ENCODE results near the gene WSCD2. TPM values are rescaled to one million over a fixed set of nuclear protein-coding genes. Genes with fewer than 3 reads are reported as not detected.

WSCD2 gene
- total RNA-seq, 2 experiments from 2014 or later = not detected

DNA sequence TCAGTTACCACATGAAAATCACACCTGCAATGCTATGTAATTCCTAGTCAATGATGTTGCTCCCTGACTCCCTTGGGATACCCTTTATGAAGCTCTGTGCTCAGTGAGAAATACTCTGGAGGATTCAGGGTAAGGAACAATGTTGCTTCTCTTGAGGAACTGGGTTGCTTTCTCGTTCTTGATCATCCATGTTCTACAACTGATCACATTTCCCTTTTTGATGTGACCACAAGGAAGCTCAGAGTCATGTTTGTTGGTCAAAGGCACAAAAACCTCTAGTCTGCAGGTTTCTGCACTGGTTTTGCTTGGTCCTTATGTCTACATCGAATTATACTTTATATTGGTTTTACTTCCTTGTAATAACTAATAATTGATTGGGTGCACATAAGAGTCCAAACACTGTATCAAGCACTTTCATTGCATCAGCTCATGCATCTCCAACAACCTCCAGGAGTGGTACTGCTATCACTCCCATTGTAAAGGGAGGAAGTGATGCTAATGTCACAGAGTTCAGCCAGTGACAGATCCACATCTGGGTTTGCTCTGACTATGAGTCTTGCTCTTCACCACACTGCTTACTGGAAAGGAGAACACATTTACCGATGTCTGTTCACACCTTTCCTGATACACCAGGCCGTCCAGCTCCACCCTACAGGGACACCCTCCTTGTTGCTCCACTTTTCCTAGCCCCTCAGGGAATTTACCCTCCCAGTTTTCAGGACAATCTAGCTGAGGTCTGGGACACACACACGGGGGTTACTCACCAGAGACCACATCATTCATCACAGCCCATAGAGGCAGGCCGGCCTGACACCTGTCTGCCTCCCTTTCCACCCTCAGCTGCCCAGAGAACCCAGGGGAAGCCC is 169.0 kb downstream of the WSCD2 start:
- DNase-seq (ENCODE audit: low spot score) = no peak
- no peak overlapping the region for H3K4me2 ChIP-seq (ENCODE audit: low read length)
- H3K79me2 ChIP-seq (ENCODE audit: insufficient read depth, low read depth, low read length) = no peaks in the 10 kb centered on the region
- no peak overlapping the region for H3K27ac ChIP-seq (ENCODE audit: low read depth, low read length, poor library complexity, severe bottlenecking)
- no peak overlapping the region for H2AFZ ChIP-seq (ENCODE audit: low read length)
- no peaks in the 10 kb centered on the region for H3K4me1 ChIP-seq (ENCODE audit: insufficient read depth, low read length, poor library complexity, severe bottlenecking)
- intact Hi-C loops (cut with micrococcal nuclease; ENCODE audit: unreplicated experiment) = no loop called here
- H3K9me3 ChIP-seq (ENCODE audit: low read length) = no peaks in the 10 kb centered on the region
- H3K4me3 ChIP-seq (ENCODE audit: low read depth, low read length, poor library complexity, severe bottlenecking) = no peak overlapping the region
- no peak for TF ChIP-seq EZH2phosphoT487 (IDR thresholded peaks at IDR 0.05; ENCODE audit: borderline replicate concordance, low read depth, low read length)
- TF ChIP-seq, protein P1, sequence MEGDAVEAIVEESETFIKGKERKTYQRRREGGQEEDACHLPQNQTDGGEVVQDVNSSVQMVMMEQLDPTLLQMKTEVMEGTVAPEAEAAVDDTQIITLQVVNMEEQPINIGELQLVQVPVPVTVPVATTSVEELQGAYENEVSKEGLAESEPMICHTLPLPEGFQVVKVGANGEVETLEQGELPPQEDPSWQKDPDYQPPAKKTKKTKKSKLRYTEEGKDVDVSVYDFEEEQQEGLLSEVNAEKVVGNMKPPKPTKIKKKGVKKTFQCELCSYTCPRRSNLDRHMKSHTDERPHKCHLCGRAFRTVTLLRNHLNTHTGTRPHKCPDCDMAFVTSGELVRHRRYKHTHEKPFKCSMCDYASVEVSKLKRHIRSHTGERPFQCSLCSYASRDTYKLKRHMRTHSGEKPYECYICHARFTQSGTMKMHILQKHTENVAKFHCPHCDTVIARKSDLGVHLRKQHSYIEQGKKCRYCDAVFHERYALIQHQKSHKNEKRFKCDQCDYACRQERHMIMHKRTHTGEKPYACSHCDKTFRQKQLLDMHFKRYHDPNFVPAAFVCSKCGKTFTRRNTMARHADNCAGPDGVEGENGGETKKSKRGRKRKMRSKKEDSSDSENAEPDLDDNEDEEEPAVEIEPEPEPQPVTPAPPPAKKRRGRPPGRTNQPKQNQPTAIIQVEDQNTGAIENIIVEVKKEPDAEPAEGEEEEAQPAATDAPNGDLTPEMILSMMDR (conservative IDR thresholded peaks at IDR 0.05; ENCODE audit: low read length) = no peak
- ChIA-PET POLR2A (interaction anchor here (0.6 to 0.9 kb wide), 2 partner anchors 11 to 1039 kb away, joined by 3 to 5 read pairs; no protein-coding TSS in a partner anchor), CTCF (ENCODE audit: unreplicated experiment) (no interaction called here)
- H3K36me3 ChIP-seq (ENCODE audit: insufficient read depth, low read length) = no peaks in the 10 kb centered on the region
- H3K9me2 ChIP-seq (ENCODE audit: insufficient read depth, low read length) = no peaks in the 10 kb centered on the region
- H4K20me1 ChIP-seq (ENCODE audit: insufficient read depth, low read length) = no peaks in the 10 kb centered on the region
- no TSS peak for BruUV-seq (replicated peaks)

DNA sequence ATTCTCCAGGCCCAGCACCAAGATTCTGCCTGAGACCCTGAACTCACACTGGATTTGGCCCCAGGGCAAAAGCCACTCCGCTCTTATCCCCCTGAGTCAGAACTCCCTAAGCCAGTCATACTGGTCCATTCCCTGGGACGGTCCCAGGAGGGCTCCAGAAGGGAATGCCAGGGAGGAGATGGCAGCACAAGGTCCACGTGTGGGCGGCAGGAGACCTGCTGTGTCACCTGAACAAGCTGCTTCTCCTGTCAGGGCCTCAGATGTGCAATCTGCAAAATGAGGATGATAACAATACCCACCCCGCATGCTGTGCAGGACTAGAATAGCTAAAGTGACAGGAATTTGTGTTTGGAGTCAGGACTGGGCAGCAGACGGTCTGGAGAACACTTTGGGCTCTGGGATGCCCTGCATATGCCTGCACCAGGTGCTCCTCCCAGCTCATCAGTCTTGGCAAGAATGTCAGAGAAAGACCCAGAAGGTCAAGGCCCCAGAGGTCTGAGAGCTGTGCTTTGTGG is 169.7 kb downstream of the WSCD2 start:
- intact Hi-C loops (cut with micrococcal nuclease; ENCODE audit: unreplicated experiment) = no loop called here
- Histone ChIP-seq H3K79me2 (ENCODE audit: insufficient read depth, low read depth, low read length) (no peaks in the 10 kb centered on the region), H4K20me1 (ENCODE audit: insufficient read depth, low read length) (no peaks in the 10 kb centered on the region), H3K9me2 (ENCODE audit: insufficient read depth, low read length) (no peaks in the 10 kb centered on the region), H3K36me3 (ENCODE audit: insufficient read depth, low read length) (no peaks in the 10 kb centered on the region), H3K9me3 (ENCODE audit: low read length) (no peaks in the 10 kb centered on the region), H3K4me2 (ENCODE audit: low read length) (no peak overlapping the region), H2AFZ (ENCODE audit: low read length) (no peak overlapping the region), H3K27ac (ENCODE audit: low read depth, low read length, poor library complexity, severe bottlenecking) (no peak overlapping the region), H3K4me1 (ENCODE audit: insufficient read depth, low read length, poor library complexity, severe bottlenecking) (no peaks in the 10 kb centered on the region), H3K4me3 (ENCODE audit: low read depth, low read length, poor library complexity, severe bottlenecking) (no peak overlapping the region)
- no peak for DNase-seq (ENCODE audit: low spot score)
- TF ChIP-seq EZH2phosphoT487 (IDR thresholded peaks at IDR 0.05; ENCODE audit: borderline replicate concordance, low read depth, low read length) = no peak
- TF ChIP-seq, protein P1 (conservative IDR thresholded peaks at IDR 0.05; ENCODE audit: low read length) = no peak
- POLR2A ChIA-PET = interaction anchor here (0.9 kb wide), 1 partner anchor 10 kb away, joined by 5 read pairs; no protein-coding TSS in a partner anchor
- CTCF ChIA-PET (ENCODE audit: unreplicated experiment) = no interaction called here
- BruUV-seq (replicated peaks) = no TSS peak

DNA sequence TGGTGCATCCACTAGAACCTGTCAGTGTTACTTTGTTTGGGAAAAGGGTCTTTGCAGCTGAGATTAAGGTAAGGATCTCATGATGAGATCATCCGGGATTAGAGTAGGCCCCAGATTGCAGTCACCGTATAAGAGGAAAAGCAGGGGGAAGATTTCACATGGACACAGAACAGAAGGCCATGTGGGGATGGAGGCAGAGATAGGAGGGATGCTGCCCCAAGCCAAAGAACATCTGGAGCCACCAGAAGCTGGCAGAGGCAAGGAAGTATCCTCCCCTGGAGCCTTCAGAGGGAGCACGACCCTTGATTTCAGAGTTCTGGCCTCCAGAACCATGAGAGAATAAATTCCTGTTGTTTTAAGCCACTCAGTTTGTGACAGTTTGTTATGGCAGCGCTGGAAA is 170.4 kb downstream of the WSCD2 start:
- H3K4me1 ChIP-seq (ENCODE audit: insufficient read depth, low read length, poor library complexity, severe bottlenecking) = no peaks in the 10 kb centered on the region
- no TSS peak for BruUV-seq (replicated peaks)

More for the DNA sequence above, 170.4 kb downstream of the WSCD2 start:
- Histone ChIP-seq H3K9me2 (ENCODE audit: insufficient read depth, low read length) (no peaks in the 10 kb centered on the region), H3K27ac (ENCODE audit: low read depth, low read length, poor library complexity, severe bottlenecking) (no peak overlapping the region), H3K9me3 (ENCODE audit: low read length) (no peaks in the 10 kb centered on the region), H3K4me2 (ENCODE audit: low read length) (no peak overlapping the region), H2AFZ (ENCODE audit: low read length) (no peak overlapping the region), H3K4me3 (ENCODE audit: low read depth, low read length, poor library complexity, severe bottlenecking) (no peak overlapping the region), H4K20me1 (ENCODE audit: insufficient read depth, low read length) (no peaks in the 10 kb centered on the region), H3K79me2 (ENCODE audit: insufficient read depth, low read depth, low read length) (no peaks in the 10 kb centered on the region), H3K36me3 (ENCODE audit: insufficient read depth, low read length) (no peaks in the 10 kb centered on the region)
- no peak for TF ChIP-seq EZH2phosphoT487 (IDR thresholded peaks at IDR 0.05; ENCODE audit: borderline replicate concordance, low read depth, low read length)
- CTCF ChIA-PET (ENCODE audit: unreplicated experiment) = no interaction called here
- DNase-seq (ENCODE audit: low spot score) = no peak
- POLR2A ChIA-PET = no interaction called here
- intact Hi-C loops (cut with micrococcal nuclease; ENCODE audit: unreplicated experiment) = no loop called here

Other genes starting within 250 kb of the WSCD2 start
- not detected in 2 replicates for gene CMKLR1, start 210.0 kb downstream of the WSCD2 start, total RNA-seq (2014; rRNA removed; shearing (Covaris generic))
- gene CMKLR1, start 210.0 kb downstream of the WSCD2 start, total RNA-seq (2022) = not detected in 2 replicates